A549 treated with CpdA at 1 μM for 4 hours (cell line): Measurements from ENCODE around the gene MAB21L4. TPM values are rescaled to one million over a fixed set of nuclear protein-coding genes. Genes with fewer than 3 reads are reported as not detected.

Experiments
- total RNA-seq: library from RNA; stranded (reverse); fragments of 200-300 nt; extraction: Qiagen RNA extraction; gene quantifications from 5 replicates; pipeline ENCODE4 v1.2.3, GENCODE V29; 2022; ENCODE audit warnings: low read depth

The MAB21L4 gene
- 0.03 to 0.17 TPM (median 0.15 TPM) in 3 of 5 replicates, not detected in the others for total RNA-seq

DNA sequence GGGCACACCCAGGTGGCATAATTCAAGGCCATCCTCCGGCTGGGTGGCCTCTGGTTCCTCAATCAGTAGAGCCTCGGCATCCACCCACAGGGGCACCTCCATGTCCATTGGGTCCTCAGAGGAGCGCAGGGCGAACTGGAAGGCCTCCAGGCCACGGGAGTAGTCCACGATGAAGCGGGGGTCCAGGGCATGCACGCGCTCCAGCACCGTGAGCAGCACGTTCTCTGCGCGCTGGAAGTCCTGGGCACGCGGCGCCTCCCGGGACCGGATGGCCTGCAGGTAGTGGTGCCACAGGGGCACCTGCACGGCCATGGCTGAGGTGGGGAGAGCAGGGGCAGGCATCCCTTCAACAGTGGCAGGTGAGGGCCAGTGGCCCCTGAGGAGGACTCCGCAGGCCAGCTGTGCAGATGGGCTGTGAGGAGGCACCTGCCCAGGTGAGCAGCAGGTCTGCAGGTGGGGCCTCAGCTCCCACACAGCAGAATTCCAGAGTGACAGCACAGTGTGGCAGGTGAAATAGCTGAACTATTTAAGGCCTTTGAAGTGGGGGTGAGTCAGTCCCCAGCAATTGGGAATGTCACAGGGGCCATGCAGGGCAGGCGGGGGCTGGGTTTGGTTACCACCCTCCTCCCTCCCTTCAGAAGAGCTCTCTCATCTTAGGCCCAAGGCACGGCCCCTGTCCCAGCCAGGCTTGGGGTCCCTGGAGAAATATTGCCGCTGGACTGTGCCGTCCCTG lies at the start of gene MAB21L4:
TSS of gene MAB21L4 (minus strand) at position 501 of the 733 bp plus-strand sequence. CDS start at position 342, 159 bp downstream.

DNA sequence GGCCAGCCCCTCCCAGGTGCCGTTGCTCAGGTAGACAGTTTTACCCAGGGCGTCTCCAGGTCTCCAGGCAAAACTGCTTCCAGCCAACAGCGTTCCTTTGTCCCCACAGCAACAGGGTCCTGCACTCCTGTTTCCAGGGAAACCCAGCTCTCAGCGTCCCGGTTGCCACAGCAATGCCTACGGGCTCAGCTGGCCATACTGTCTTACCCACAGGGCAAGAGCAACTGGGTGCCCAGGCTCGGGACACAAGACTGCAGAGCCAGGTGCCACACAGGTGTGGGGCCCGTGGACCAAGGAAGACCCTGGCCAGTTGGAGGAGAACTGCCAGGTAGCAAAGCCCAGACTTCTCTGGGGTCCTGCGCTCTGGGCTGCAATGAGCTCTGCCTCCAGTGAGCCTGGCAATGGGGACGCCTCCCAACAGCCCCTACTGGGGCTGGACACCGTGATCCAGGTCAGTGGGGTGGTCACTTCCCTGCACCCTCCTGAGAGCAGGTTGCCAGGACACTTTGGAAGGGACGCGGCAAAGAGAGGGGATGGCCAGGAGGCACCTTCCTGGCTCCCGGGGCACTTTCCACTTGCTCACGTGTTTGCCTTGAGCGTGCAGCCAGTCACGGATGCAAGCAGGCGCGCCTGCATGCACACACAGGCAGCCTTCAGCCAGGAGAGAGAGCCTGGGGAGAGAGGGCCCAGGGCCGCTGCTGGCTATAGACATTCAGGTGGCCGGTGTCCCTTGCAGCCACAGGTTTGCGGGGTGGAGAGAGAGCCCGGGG lies 10.4 kb upstream of the MAB21L4 start, which contains the start of gene CROCC2:
TSS of gene CROCC2 (plus strand) at position 196 of the 770 bp plus-strand sequence. CDS start at position 374, 178 bp downstream.

DNA sequence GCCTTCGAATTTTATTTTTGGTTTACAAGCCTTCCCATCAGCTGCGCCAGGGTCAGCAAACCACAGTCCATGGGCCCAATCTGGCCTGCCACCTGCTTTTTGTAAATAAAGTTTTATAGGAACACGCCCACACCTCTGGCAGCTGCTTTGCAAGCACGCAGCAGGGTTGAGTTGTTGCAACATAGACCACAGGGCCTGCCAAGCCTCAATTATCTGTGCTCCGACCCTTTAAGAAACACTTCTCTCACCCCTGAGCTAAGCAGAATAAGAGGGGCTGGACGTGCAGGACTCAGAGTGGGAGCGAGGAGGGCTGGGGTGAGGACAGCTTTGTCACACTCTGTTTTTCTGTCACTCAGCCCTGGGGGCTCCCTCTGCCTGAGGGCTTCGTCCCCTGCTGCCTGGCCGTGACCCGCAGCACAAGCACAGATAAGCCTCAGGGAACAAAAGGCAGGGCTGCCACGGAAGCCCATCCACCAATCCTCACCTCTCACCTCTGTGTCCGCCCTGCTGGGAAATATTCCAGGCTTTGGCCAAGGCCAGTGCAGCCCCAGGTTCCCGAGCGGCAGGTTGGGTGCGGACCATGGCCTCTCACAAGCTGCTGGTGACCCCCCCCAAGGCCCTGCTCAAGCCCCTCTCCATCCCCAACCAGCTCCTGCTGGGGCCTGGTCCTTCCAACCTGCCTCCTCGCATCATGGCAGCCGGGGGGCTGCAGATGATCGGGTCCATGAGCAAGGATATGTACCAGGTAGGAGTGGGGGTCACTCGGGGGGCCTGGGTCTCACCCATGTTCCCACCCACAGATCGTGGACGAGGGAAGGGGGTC lies 27.5 kb downstream of the MAB21L4 start, which contains the start of gene AGXT:
TSS of gene AGXT (plus strand) at position 539 of the 823 bp plus-strand sequence. CDS start at position 581, 42 bp downstream.

Other genes with a start within 250 kb of the MAB21L4 start
- gene AQP12B, start 213.3 kb downstream of the MAB21L4 start, total RNA-seq, result not detected in 5 replicates
- not detected in 5 replicates for gene AQP12A, start 204.3 kb downstream of the MAB21L4 start, total RNA-seq
- 0.65 to 1.3 TPM (median 0.76 TPM) in 5 replicates for gene KIF1A, start 75.9 kb downstream of the MAB21L4 start, total RNA-seq
- 0.05 TPM in 1 of 5 replicates, not detected in the others for gene AGXT, start 27.3 kb downstream of the MAB21L4 start, total RNA-seq
- gene CROCC2, start 10.2 kb upstream of the MAB21L4 start, total RNA-seq, result not detected in 5 replicates
- gene SNED1, start 102.5 kb upstream of the MAB21L4 start, total RNA-seq, result 0.42 to 0.72 TPM (median 0.58 TPM) in 5 replicates
- 25.1 to 33.1 TPM (median 26.4 TPM) in 5 replicates for gene MTERF4, start 206.1 kb upstream of the MAB21L4 start, total RNA-seq